Testis (tissue), 2 donors: ENCODE data around the gene TFB1M.

Experiments
- CTCF ChIP-seq, 3 experiments: fragments of 450-650 bp in 2 of 3; fragments of 200-600 bp in 1 of 3; sonication (generic) in 1 of 3; IDR thresholded peaks; one replicate each; pipeline ENCODE4 v1.5.1; 2016 to 2019; ENCODE audit warnings: antibody characterized with exemption in 3 of 3, mild to moderate bottlenecking in 2 of 3, moderate library complexity in 1 of 3
- POLR2A ChIP-seq: fragments of 450-650 bp; IDR thresholded peaks from one replicate; pipeline ENCODE4 v1.6.1; 2017; ENCODE audit warnings: antibody characterized with exemption, mild to moderate bottlenecking, moderate library complexity

GRCh38 chr6:155257796-155258195 lies 56.5 kb downstream of the TFB1M start:
- TF ChIP-seq POLR2A: no peak
- no peak for TF ChIP-seq CTCF (IDR thresholded peaks at IDR 0.05)
